Activated naive CD4-positive, alpha-beta T cell treated with anti-CD3 and anti-CD28 coated beads for 36 hours (primary cell): ENCODE results near the gene AP3B1. TPM values are rescaled to one million over a fixed set of nuclear protein-coding genes. Genes with fewer than 3 reads are reported as not detected.
A peak's percentile ranks its signal among the peaks of the same experiment; 100 is the strongest.
"Not testable (repeated sequence)": the region's sequence is repeated elsewhere in the genome, so short reads cannot be mapped to it uniquely, and the experiment has no call there.

ENCODE experiments used
- CTCF ChIA-PET: fragments of 350-600 bp; sonication (Branson Sonifier 250); formaldehyde crosslinking; loops from one replicate; lab custom pipeline; 2021; ENCODE audit warnings: antibody characterized with exemption; lab: Charles Lee
- DNase-seq: peaks from one replicate; pipeline ENCODE4 v3.0.0-alpha.2; 2020
- H3K27ac Mint-ChIP-seq: one replicate; pipeline ENCODE4 v1.8.0; 2021; ENCODE audit warnings: mild to moderate bottlenecking, mixed read lengths
- H3K27me3 Mint-ChIP-seq: one replicate; pipeline ENCODE4 v1.8.0; 2021; ENCODE audit warnings: low read depth, mixed read lengths
- H3K36me3 Mint-ChIP-seq: one replicate; pipeline ENCODE4 v1.8.0; 2021; ENCODE audit warnings: low read depth, mixed read lengths
- H3K4me1 Mint-ChIP-seq: one replicate; pipeline ENCODE4 v1.8.0; 2021; ENCODE audit warnings: low read depth, mixed read lengths
- H3K4me3 Mint-ChIP-seq: one replicate; pipeline ENCODE4 v1.8.0; 2021; ENCODE audit warnings: mild to moderate bottlenecking, moderate library complexity, mixed read lengths
- H3K9me3 Mint-ChIP-seq: one replicate; pipeline ENCODE4 v1.8.0; 2021; ENCODE audit warnings: mixed read lengths
- intact Hi-C: fragments of 100-400 bp; cut with micrococcal nuclease; formaldehyde crosslinking; loops from one replicate; pipeline ENCODE4 v1.15.1; 2023
- total RNA-seq, 2 experiments: library from RNA; stranded (reverse); gene quantifications; one replicate each; pipeline ENCODE4 v1.2.3, GENCODE V29; 2021

AP3B1 gene
- total RNA-seq, 2 experiments from 2014 or later, result 29.9 to 33.0 TPM

DNA sequence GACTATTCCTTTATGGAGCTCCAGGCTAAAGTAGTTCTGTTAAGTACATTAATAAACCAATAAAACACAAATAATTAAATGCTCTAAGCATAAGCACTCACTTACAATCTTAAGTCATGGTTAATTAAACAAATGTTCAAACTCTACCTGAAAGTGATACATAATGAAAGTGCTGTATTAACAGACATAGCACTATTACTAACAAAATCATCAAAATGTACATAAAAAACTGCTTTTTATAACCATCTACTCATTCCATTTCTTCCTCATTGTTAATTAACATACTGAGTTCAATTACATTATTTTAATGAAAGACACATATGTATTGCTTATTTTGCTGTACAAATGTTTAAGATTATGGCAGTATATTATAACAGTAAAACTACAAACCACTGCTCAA is 107.3 kb downstream of the AP3B1 start:
- CTCF ChIA-PET, result no interaction called here
- H3K4me1 Mint-ChIP-seq, result peaks cover 7% of the 10 kb centered on the region

DNA sequence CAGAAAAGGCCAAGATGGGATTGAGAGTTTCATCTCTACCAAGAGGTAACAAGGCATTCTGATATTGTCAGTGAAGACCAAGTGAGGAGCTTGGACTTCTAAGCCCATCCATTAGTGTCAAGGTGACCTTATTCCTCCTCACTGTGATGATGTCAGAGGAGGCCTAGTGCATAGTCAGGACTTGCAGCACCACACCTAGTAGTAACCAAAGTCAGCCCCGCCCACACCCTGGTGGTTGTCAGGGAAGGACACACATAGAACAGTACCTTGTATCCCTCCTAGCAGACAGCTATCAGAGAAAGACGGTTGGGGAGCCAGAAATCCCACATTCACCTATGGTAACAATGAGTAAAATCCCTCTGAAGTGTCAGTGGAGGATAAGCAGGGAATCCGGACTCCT is 111.7 kb downstream of the AP3B1 start:
- intact Hi-C loops, result no loop called here
- peak; percentile 9 for DNase-seq
- CTCF ChIA-PET, result interaction anchor here (0.6 kb wide), 1 partner anchor 682 kb away, joined by 3 read pairs; no protein-coding TSS in a partner anchor
- no peaks in the 10 kb centered on the region for H3K9me3 Mint-ChIP-seq
- H3K27ac Mint-ChIP-seq, result no peak overlapping the region
- peaks cover 6% of the 10 kb centered on the region for H3K4me1 Mint-ChIP-seq
- no peaks in the 10 kb centered on the region for H3K27me3 Mint-ChIP-seq
- H3K36me3 Mint-ChIP-seq, result peaks cover 27% of the 10 kb centered on the region
- no peak overlapping the region for H3K4me3 Mint-ChIP-seq

More for the DNA sequence above, 107.3 kb downstream of the AP3B1 start:
- intact Hi-C loops, result no loop called here
- H3K4me3 Mint-ChIP-seq, result no peak overlapping the region
- peaks cover 9% of the 10 kb centered on the region for H3K9me3 Mint-ChIP-seq
- DNase-seq, result no peak
- H3K27ac Mint-ChIP-seq, result no peak overlapping the region
- H3K36me3 Mint-ChIP-seq, result peaks cover 26% of the 10 kb centered on the region
- no peaks in the 10 kb centered on the region for H3K27me3 Mint-ChIP-seq

DNA sequence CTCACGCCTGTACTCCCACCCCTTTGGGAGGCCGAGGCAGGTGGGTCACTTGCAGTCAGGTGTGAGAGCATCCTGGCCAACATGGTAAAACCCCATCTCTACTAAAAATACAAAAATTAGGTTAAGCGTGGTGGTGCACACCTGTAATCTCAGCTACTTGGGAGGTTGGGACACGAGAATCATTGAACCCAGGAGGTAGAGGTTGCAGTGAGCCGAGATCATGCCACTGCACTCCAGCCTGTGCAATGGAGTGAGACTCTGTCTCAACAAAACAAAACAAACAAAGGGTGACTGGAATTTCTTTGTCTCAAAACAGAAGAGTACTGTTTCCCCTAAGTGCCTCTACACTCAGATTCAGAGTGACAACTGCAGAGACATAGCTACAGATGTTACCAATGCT is 116.1 kb downstream of the AP3B1 start:
- peaks cover 2% of the 10 kb centered on the region for H3K4me1 Mint-ChIP-seq
- intact Hi-C loops, result no loop called here
- DNase-seq, result no peak
- peaks cover 55% of the 10 kb centered on the region for H3K36me3 Mint-ChIP-seq
- H3K9me3 Mint-ChIP-seq, result no peaks in the 10 kb centered on the region
- no peak overlapping the region for H3K4me3 Mint-ChIP-seq
- H3K27ac Mint-ChIP-seq, result no peak overlapping the region
- H3K27me3 Mint-ChIP-seq, result no peaks in the 10 kb centered on the region
- CTCF ChIA-PET, result no interaction called here

DNA sequence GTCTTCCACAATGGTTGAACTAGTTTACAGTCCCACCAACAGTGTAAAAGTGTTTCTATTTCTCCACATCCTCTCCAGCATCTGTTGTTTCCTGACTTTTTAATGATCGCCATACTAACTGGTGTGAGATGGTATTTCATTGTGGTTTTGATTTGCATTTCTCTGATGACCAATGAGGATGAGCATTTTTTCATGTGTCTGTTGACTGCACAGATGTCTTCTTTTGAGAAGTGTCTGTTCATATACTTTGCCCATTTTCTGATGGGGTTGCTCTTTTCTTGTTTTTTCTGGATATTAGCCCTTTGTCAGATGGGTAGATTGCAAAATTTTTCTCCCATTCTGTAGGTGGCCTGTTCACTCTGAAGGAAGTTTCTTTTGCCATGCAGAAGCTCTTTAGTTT is 124.2 kb downstream of the AP3B1 start:
- intact Hi-C loops, H3K27ac Mint-ChIP-seq, H3K4me3 Mint-ChIP-seq, H3K4me1 Mint-ChIP-seq, CTCF ChIA-PET, H3K27me3 Mint-ChIP-seq, H3K9me3 Mint-ChIP-seq, DNase-seq: not testable (repeated sequence)
- H3K36me3 Mint-ChIP-seq, result peaks cover 59% of the 10 kb centered on the region

DNA sequence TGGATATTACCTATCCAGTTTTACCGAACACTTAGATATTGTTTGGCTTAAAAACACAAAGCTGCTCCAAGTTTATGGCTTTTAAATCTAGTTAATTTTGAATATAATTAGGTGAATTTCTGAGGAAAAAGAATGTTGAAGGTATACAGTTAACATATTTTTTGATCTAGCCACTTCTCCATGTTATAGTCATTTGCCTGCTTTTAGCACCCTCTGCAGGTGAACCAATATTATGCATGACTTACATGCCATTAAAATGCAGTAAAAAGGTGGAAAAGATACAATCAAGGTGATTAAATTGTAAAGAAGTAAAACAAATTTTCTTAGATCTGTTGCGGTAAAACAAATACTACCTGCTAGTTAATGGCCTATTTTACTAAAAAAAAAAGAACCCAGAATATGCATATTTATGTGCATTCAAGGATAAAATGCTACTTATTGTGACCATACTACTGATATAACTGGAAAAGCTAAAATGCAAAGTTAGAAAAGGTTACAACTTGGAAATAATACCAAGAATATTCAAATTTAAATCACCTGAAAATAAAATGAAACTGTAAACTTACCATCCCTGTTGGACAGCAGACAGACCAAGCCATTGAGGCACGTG is 132.1 kb downstream of the AP3B1 start:
- Mint-ChIP-seq H3K9me3 (no peaks in the 10 kb centered on the region), H3K27ac (no peak overlapping the region), H3K4me3 (no peak overlapping the region), H3K4me1 (no peaks in the 10 kb centered on the region), H3K27me3 (no peaks in the 10 kb centered on the region), H3K36me3 (peaks cover 19% of the 10 kb centered on the region)
- intact Hi-C loops, result no loop called here
- DNase-seq, result peak; percentile 8
- CTCF ChIA-PET, result no interaction called here

DNA sequence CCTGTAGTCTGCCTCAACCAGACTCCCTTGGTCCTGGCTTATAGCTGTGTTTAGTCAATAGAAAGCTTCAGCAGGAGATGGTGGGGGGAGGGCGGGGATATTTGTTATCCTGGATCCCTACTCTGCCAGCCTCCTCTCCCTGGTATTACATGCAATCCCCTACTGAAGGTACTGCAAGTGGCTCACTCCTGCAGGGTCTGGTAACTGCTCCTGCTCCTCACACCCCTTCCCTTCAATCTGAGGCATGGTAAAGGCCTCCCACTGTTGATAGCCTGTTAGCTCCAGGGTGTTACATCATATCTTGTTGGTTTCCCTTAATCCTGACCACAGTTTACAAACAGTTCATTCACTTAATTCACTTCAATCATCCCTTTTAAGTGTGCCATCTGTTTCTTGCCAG is 137.5 kb downstream of the AP3B1 start:
- intact Hi-C loops, result no loop called here
- DNase-seq, result no peak
- Mint-ChIP-seq H3K36me3 (peaks cover 46% of the 10 kb centered on the region), H3K9me3 (no peaks in the 10 kb centered on the region), H3K27ac (no peak overlapping the region), H3K4me3 (no peak overlapping the region), H3K4me1 (no peaks in the 10 kb centered on the region), H3K27me3 (no peaks in the 10 kb centered on the region)
- CTCF ChIA-PET, result no interaction called here

DNA sequence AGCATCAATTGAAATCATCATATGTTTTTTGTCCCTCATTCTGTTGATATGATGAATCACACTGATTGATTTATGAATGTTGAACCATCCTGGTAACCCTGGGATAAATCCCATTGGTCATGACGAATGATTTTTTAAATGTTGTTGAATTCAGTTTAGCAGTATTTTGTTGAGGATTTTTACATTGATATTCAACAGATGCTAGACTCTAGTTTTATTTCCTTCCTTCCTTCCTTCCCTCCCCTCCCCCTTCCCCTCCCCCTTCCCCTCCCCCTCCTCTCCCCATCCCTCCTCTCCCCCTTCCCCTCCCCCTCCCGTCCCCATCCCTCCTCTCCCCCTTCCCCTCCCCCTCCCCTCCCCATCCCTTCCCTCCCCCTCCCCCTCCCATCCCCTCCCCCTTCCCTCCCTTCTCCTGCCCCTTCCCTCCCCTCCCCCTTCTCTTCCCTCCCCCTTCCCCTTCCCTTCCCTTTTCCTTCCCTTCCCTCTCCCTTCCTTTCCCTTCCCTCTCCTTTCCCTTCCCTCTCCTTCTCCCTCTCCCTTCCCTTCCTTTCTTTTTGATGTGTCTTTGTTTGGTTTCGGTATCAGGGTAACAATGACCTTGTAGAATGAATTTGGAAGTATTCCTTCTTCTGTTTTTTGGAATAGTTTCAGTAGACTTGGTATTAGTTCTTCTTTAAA is 142.8 kb downstream of the AP3B1 start:
- CTCF ChIA-PET, result no interaction called here

DNA sequence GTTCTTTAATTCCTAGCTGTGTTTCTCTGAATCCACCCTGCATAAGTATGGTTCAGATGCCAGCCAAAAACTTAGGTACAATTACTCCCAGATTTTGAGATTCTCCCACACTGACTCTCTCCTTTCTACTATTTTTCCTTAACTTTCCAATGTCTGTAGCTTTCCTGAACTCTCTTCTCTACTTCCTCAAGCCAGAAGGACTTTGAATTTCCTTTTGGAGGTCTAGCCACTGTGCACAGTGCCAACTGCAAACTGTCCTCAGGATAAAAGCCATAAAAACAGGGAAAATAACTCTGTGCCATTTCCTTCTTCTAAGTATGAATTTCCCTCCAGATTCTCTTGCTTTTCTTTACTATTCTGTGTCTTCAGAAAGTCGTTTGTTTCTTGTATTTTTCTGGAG is 157.2 kb downstream of the AP3B1 start:
- intact Hi-C loops, result no loop called here
- no peaks in the 10 kb centered on the region for H3K27me3 Mint-ChIP-seq
- H3K4me1 Mint-ChIP-seq, result peaks cover 4% of the 10 kb centered on the region
- no peaks in the 10 kb centered on the region for H3K9me3 Mint-ChIP-seq
- H3K36me3 Mint-ChIP-seq, result peaks cover 20% of the 10 kb centered on the region
- H3K27ac Mint-ChIP-seq, result no peak overlapping the region
- CTCF ChIA-PET, result interaction anchor here (1.6 kb wide), 1 partner anchor 9 kb away, joined by 5 read pairs; no protein-coding TSS in a partner anchor
- H3K4me3 Mint-ChIP-seq, result no peak overlapping the region
- no peak for DNase-seq

More for the DNA sequence above, 142.8 kb downstream of the AP3B1 start:
- no peaks in the 10 kb centered on the region for H3K9me3 Mint-ChIP-seq
- intact Hi-C loops, result no loop called here
- no peak overlapping the region for H3K27ac Mint-ChIP-seq
- no peak overlapping the region for H3K4me3 Mint-ChIP-seq
- DNase-seq, result no peak
- H3K36me3 Mint-ChIP-seq, result peaks cover 45% of the 10 kb centered on the region
- H3K27me3 Mint-ChIP-seq, result no peaks in the 10 kb centered on the region
- no peaks in the 10 kb centered on the region for H3K4me1 Mint-ChIP-seq

DNA sequence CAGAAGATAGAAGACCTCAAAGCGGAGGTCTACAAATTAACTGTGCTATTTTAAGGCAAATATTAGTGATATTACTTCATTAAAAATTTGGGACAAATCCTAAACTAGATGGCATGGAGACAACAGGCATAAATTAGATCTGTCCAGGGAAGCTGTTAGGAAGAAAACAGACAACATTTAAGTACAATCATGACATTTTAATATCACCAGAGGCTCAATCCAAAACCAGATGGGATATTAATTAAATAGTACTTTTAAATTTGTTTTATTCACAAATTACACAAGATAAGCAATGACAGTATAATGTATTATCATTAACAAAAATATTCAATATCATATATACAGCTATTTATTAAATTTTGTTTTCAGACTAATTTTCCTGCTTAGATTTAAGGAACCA is 161.1 kb downstream of the AP3B1 start:
- Mint-ChIP-seq H3K27ac (no peak overlapping the region), H3K4me3 (no peak overlapping the region), H3K27me3 (no peaks in the 10 kb centered on the region), H3K36me3 (peaks cover 4% of the 10 kb centered on the region), H3K9me3 (no peaks in the 10 kb centered on the region), H3K4me1 (peaks cover 4% of the 10 kb centered on the region)
- intact Hi-C loops, result no loop called here
- CTCF ChIA-PET, result interaction anchor here (0.7 kb wide), 1 partner anchor 261 kb away, joined by 3 read pairs; no protein-coding TSS in a partner anchor
- DNase-seq, result no peak

DNA sequence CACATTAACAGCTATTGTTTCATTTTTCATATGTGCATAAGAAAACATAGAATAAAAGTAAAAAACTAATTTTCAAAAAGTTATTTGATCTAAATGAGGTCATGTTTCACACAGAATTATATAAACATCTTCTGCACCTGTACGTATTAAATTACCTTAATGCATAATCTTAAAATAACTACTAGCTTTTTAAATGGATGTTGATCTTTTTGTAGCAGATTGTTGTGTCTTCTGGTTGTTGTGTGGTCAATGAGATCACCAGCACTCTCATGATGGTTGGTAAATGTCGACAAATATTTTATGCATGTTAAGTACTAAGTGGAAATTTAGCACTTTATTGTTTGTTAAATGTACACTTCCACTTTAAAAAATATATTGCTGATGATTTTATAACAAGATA is 162.0 kb downstream of the AP3B1 start:
- Mint-ChIP-seq H3K36me3 (peaks cover 5% of the 10 kb centered on the region), H3K4me3 (no peak overlapping the region), H3K27ac (no peak overlapping the region), H3K4me1 (peaks cover 4% of the 10 kb centered on the region), H3K27me3 (no peaks in the 10 kb centered on the region), H3K9me3 (no peaks in the 10 kb centered on the region)
- intact Hi-C loops, result no loop called here
- no peak for DNase-seq
- CTCF ChIA-PET, result no interaction called here

DNA sequence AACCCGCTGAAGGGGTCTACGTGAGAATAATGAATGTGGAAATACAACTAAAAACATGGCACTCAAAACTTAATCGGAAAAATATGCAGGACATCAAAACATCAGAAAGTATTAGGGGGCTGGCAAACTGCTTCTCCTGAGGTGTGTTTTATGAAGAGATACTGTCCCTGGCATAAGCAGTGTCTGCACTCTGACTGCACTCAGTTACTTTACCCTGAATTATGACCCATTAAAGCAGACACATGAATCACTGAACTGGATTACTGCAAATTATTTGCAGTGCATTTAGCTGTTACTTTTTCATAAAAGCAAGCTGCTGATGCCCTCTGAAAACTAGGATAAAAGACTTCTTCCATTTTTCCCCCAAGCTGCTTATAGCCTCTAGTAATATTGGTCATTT is 164.9 kb downstream of the AP3B1 start:
- Mint-ChIP-seq H3K4me3 (no peak overlapping the region), H3K4me1 (no peaks in the 10 kb centered on the region), H3K27ac (no peak overlapping the region), H3K36me3 (peaks cover 14% of the 10 kb centered on the region), H3K27me3 (no peaks in the 10 kb centered on the region), H3K9me3 (no peaks in the 10 kb centered on the region)
- CTCF ChIA-PET, result no interaction called here
- intact Hi-C loops, result no loop called here
- no peak for DNase-seq

DNA sequence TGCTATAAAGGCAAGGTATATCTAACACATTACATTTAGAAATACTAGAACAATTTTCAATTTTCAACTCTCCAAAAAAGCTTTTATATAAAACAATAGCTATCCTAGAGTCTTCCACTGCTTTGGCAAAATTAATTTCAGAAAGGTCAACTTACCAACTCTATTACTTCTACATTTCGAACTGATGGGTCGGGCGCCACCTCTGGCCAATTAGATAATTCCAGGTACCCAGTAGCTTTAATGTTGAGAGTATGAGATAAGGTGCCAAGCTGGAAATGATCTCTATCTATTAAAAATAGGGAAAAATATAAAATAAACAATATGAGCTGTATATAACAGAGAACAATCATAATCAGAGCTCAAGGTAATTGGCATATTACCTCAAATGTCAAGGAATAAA is 166.6 kb downstream of the AP3B1 start:
- Mint-ChIP-seq H3K4me1 (no peaks in the 10 kb centered on the region), H3K4me3 (no peak overlapping the region), H3K27ac (no peak overlapping the region), H3K27me3 (no peaks in the 10 kb centered on the region), H3K9me3 (no peaks in the 10 kb centered on the region), H3K36me3 (peaks cover 20% of the 10 kb centered on the region)
- DNase-seq, result no peak
- intact Hi-C loops, result no loop called here
- CTCF ChIA-PET, result interaction anchor here (1.0 to 1.5 kb wide), 3 partner anchors 10 to 51 kb away, joined by 3 to 5 read pairs (median 3); no protein-coding TSS in a partner anchor

DNA sequence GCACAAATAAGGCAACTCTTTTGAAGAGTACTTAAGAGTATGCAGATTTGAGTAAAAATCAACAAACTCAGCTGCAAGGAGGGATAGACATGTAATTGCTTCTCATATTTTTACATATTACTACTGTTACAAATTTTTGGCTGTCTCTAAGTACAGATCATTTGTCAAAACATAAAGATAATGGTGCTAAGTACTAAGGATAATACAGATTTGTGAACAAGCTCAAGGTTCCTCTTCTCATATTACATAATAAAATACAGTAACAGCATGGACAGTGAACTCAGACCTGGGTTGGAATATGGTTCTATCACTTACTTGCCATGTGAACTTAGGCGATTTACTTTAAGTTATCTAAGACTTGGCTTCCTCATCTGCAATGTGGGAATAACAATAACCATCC is 168.0 kb downstream of the AP3B1 start:
- CTCF ChIA-PET, result interaction anchor here (0.6 kb wide), 1 partner anchor 56 kb away, joined by 3 read pairs; no protein-coding TSS in a partner anchor
- no peaks in the 10 kb centered on the region for H3K27me3 Mint-ChIP-seq
- DNase-seq, result no peak
- intact Hi-C loops, result no loop called here
- no peaks in the 10 kb centered on the region for H3K4me1 Mint-ChIP-seq
- H3K36me3 Mint-ChIP-seq, result peaks cover 27% of the 10 kb centered on the region
- no peaks in the 10 kb centered on the region for H3K9me3 Mint-ChIP-seq
- no peak overlapping the region for H3K27ac Mint-ChIP-seq
- H3K4me3 Mint-ChIP-seq, result no peak overlapping the region
